Psoas muscle (tissue), 8 donors: ENCODE results near the gene POU3F3. TPM values are rescaled to one million over a fixed set of nuclear protein-coding genes. Genes with fewer than 3 reads are reported as not detected.

Experiments used
- ATAC-seq, 4 donors: fragments of 200-7000 bp; cut with Tn5 transposase; one replicate each; pipeline ENCODE4 v1.9.1; 2020; ENCODE audit warnings: moderate library complexity in 3 of 4, mild to moderate bottlenecking in 2 of 4
- DNase-seq, 2 donors: peaks; one replicate each; pipeline ENCODE4 v3.0.0-alpha.2; 2020
- H3K27ac ChIP-seq: fragments of 200-600 bp; one replicate; pipeline ENCODE4 v1.8.0; 2022
- H3K27me3 ChIP-seq, 3 donors: fragments of 200-600 bp in 1 of 3; one replicate each; pipeline versions ENCODE4 v1.6.1 to v1.8.0; 2013 to 2022; ENCODE audit warnings: low read length in 2 of 3, mild to moderate bottlenecking in 2 of 3, moderate library complexity in 1 of 3; ENCODE audit not compliant: insufficient read depth in 3 of 3
- H3K36me3 ChIP-seq, 2 donors: fragments of 200-600 bp in 1 of 2; one replicate each; pipeline versions ENCODE4 v1.6.1 to v1.8.0; 2013 to 2022; ENCODE audit warnings: low read depth in 1 of 2, mild to moderate bottlenecking in 1 of 2, moderate library complexity in 1 of 2; ENCODE audit not compliant: insufficient read depth in 1 of 2
- H3K4me1 ChIP-seq: fragments of 200-600 bp; one replicate; pipeline ENCODE4 v1.8.0; 2022
- H3K4me3 ChIP-seq: fragments of 200-600 bp; one replicate; pipeline ENCODE4 v1.8.0; 2022; ENCODE audit warnings: mild to moderate bottlenecking
- H3K9me3 ChIP-seq: fragments of 200-600 bp; one replicate; pipeline ENCODE4 v1.8.0; 2022
- WGBS, 3 donors: extraction: QIAGEN DNeasy Blood & Tissue Kit; methylation state at CpG; one replicate each; pipeline versions ENCODE4 v1.1.6 to v1.1.7; 2013; 5-methylcytosine and 5-hydroxymethylcytosine counted together
- intact Hi-C, 2 donors: fragments of 100-400 bp; cut with DNase I; formaldehyde crosslinking; loops; one replicate each; pipeline versions ENCODE4 v1.11.0 to v1.14.2; 2022
- polyA plus RNA-seq, 3 donors: library from polyadenylated mRNA; stranded (reverse); fragments of 200-250 nt; gene quantifications; one replicate each; pipeline ENCODE4 v1.2.3, GENCODE V29; 2013
- total RNA-seq, 4 donors: library from RNA; stranded (reverse); fragmentation: NEBNext Ultra II Directional in 2 of 4; extraction: Animal tissue kit (Norgen Biotek cat#: 25700) in 2 of 4; gene quantifications; one replicate each; pipeline versions ENCODE4 v1.2.1 to v1.2.4, GENCODE V29; 2021 to 2023
- TF ChIP-seq, protein P1 (sequence below): fragments of 200-600 bp; IDR thresholded peaks from one replicate; pipeline ENCODE4 v1.8.0; 2022; ENCODE audit warnings: antibody characterized with exemption
- donor health status: healthy with polysubstance abuse.
- donor health status: DM: no; HTN: no; CAD: no; lungs with moderate emphysema.
- donor health status: Bipolar disorder and iron deficiency.
- donor health status: healthy.
- donor health status: DM: yes; HTN: yes; CAD: no.
- donor health status: DM: no; HTN: no; CAD: no.
- donor health status: DM: no; HTN: no; CAD: no.
- donor health status: DM: yes; HTN: yes; CAD: no.

The POU3F3 gene
- total and polyA plus RNA-seq, 7 donors: 0.01 TPM; not detected in 6

- WGBS, 3 donors: 62 to 64% (median 63%) methylated on average over 14 of the region's 14 CpGs
- TF ChIP-seq, protein P1, sequence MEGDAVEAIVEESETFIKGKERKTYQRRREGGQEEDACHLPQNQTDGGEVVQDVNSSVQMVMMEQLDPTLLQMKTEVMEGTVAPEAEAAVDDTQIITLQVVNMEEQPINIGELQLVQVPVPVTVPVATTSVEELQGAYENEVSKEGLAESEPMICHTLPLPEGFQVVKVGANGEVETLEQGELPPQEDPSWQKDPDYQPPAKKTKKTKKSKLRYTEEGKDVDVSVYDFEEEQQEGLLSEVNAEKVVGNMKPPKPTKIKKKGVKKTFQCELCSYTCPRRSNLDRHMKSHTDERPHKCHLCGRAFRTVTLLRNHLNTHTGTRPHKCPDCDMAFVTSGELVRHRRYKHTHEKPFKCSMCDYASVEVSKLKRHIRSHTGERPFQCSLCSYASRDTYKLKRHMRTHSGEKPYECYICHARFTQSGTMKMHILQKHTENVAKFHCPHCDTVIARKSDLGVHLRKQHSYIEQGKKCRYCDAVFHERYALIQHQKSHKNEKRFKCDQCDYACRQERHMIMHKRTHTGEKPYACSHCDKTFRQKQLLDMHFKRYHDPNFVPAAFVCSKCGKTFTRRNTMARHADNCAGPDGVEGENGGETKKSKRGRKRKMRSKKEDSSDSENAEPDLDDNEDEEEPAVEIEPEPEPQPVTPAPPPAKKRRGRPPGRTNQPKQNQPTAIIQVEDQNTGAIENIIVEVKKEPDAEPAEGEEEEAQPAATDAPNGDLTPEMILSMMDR: no peak
- no peak overlapping the region for H3K27ac ChIP-seq
- H3K4me1 ChIP-seq: no peaks in the 10 kb centered on the region
- ATAC-seq: no peak
- H3K4me3 ChIP-seq: no peak overlapping the region
- intact Hi-C loops: no loop called here
- no peaks in the 10 kb centered on the region for H3K36me3 ChIP-seq
- no peaks in the 10 kb centered on the region for H3K9me3 ChIP-seq
- DNase-seq: no peak
- peaks cover 0 to 3% (median under 1%) of the 10 kb centered on the region in 3 donors for H3K27me3 ChIP-seq
These were observed 47.3 kb downstream of the POU3F3 start for GRCh38 chr2:104901037-104901881.

DNA sequence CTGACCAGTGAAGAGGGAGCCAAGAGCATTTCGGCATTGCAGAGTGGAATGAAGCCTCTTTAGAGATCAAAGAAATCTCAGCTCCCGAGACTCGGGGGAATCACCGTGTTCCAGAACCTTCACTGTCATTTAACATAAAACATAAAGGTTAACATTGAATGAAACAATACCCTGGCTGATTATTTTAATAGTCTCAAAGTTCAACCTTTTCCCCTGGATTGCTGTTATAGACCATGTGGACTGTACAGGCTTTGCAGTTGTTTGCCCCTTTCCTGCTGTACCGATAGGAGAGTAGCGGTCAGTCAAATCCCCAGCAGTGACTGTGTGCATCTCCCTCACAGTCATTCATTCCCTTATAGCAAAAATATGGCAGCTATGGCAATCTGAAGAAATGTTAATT lies 48.4 kb downstream of the POU3F3 start:
- Histone ChIP-seq H3K27me3 (peaks cover 0 to 7% (median 0%) of the 10 kb centered on the region in 3 donors), H3K36me3 (no peaks in the 10 kb centered on the region), H3K27ac (no peak overlapping the region), H3K4me1 (no peaks in the 10 kb centered on the region), H3K4me3 (no peak overlapping the region), H3K9me3 (no peaks in the 10 kb centered on the region)
- TF ChIP-seq, protein P1: no peak
- 76 to 81% (median 79%) methylated on average over 6 of the region's 6 CpGs for WGBS, 3 donors
- DNase-seq (no peak), ATAC-seq (no peak)
- intact Hi-C loops: no loop called here

Other genes with a start within 250 kb of the POU3F3 start
- gene MRPS9, start 184.0 kb downstream of the POU3F3 start, total RNA-seq: 10 to 100 TPM; 41.3 to 62.4 (median 53.7) TPM
- 10 to 100 TPM; 44.8 to 61.8 (median 49.8) TPM for gene MRPS9, start 184.0 kb downstream of the POU3F3 start, polyA plus RNA-seq